GM23248 (cell line): ENCODE results near the gene CASP7. TPM values are rescaled to one million over a fixed set of nuclear protein-coding genes. Genes with fewer than 3 reads are reported as not detected.

ENCODE experiments used
- DNase-seq: peaks from one replicate; pipeline ENCODE4 v3.0.0-alpha.2; 2015
- H2AFZ ChIP-seq: fragments of 200-600 bp; sonication (generic); 2 replicates; pipeline ENCODE4 v1.6.1; 2016; ENCODE audit warnings: antibody characterized with exemption
- H3F3A ChIP-seq: fragments of 200-600 bp; sonication (generic); 2 replicates; pipeline ENCODE4 v1.6.1; 2016; ENCODE audit warnings: mild to moderate bottlenecking, antibody characterized with exemption, mixed run types; ENCODE audit not compliant: insufficient read depth
- H3K27ac ChIP-seq: fragments of 200-600 bp; sonication (generic); 2 replicates; pipeline ENCODE4 v1.5.1; 2016; ENCODE audit warnings: mild to moderate bottlenecking
- H3K27me3 ChIP-seq: fragments of 200-600 bp; sonication (generic); replicated peaks from 2 replicates; pipeline ENCODE4 v1.6.1; 2016; ENCODE audit warnings: mild to moderate bottlenecking; ENCODE audit not compliant: insufficient read depth
- H3K36me3 ChIP-seq: fragments of 200-600 bp; sonication (generic); 2 replicates; pipeline ENCODE4 v1.6.1; 2016; ENCODE audit warnings: low read depth, mild to moderate bottlenecking
- H3K4me1 ChIP-seq: fragments of 200-600 bp; sonication (generic); 2 replicates; pipeline ENCODE4 v1.6.1; 2016; ENCODE audit warnings: mild to moderate bottlenecking; ENCODE audit not compliant: insufficient read depth
- H3K4me2 ChIP-seq: fragments of 200-600 bp; sonication (generic); one replicate; pipeline ENCODE4 v1.6.1; 2016; ENCODE audit warnings: mild to moderate bottlenecking; ENCODE audit not compliant: unreplicated experiment
- H3K4me3 ChIP-seq: fragments of 200-600 bp; sonication (generic); 2 replicates; pipeline ENCODE4 v1.5.1; 2016; ENCODE audit warnings: mild to moderate bottlenecking
- H3K79me2 ChIP-seq: fragments of 200-600 bp; sonication (generic); 2 replicates; pipeline ENCODE4 v1.6.1; 2016; ENCODE audit warnings: mild to moderate bottlenecking; ENCODE audit not compliant: insufficient read depth
- H3K9ac ChIP-seq: fragments of 200-600 bp; sonication (generic); 2 replicates; pipeline ENCODE4 v1.6.1; 2016; ENCODE audit warnings: mild to moderate bottlenecking
- H3K9me2 ChIP-seq: fragments of 200-600 bp; sonication (generic); 2 replicates; pipeline ENCODE4 v1.6.1; 2016; ENCODE audit warnings: mixed run types, mild to moderate bottlenecking, moderate library complexity; ENCODE audit not compliant: insufficient read depth
- H3K9me3 ChIP-seq: fragments of 200-600 bp; sonication (generic); one replicate; pipeline ENCODE4 v1.6.1; 2017; ENCODE audit warnings: low read depth
- H4K20me1 ChIP-seq: fragments of 200-600 bp; sonication (generic); 2 replicates; pipeline ENCODE4 v1.6.0; 2016; ENCODE audit not compliant: insufficient read depth
- EZH2 ChIP-seq: fragments of 200-600 bp; sonication (generic); IDR thresholded peaks from 2 replicates; pipeline ENCODE4 v1.6.1; 2018; ENCODE audit warnings: antibody characterized with exemption, mild to moderate bottlenecking; ENCODE audit not compliant: insufficient read depth, poor library complexity, severe bottlenecking
- EZH2phosphoT487 ChIP-seq: fragments of 200-600 bp; sonication (generic); IDR thresholded peaks from 2 replicates; pipeline ENCODE4 v1.6.1; 2018; ENCODE audit warnings: antibody characterized with exemption, moderate library complexity, mild to moderate bottlenecking, low read depth; ENCODE audit not compliant: insufficient read depth
- WGBS, 2 experiments: methylation state at CpG; one replicate each; pipeline ENCODE4 v1.1.6; 2015 to 2017; ENCODE audit warnings: low lambda C conversion rate in 2 of 2, low coverage in 1 of 2; ENCODE audit errors: missing lambda C conversion rate in 2 of 2; 5-methylcytosine and 5-hydroxymethylcytosine counted together
- in situ Hi-C: fragments of 300-500 bp; cut with MboI; formaldehyde crosslinking; loops from 2 replicates; pipeline ENCODE4 v1.15.0; 2020
- polyA plus RNA-seq: library from polyadenylated mRNA; unstranded; fragments of >200 nt; fragmentation: Nextera tagmentation; extraction: Ambion mirVana; gene quantifications from 2 replicates; pipeline ENCODE4 v1.2.1, GENCODE V29; 2016
- total RNA-seq: library from RNA; depleted of rRNA; stranded (reverse); fragments of >200 nt; shearing (Covaris generic); gene quantifications from 2 replicates; pipeline ENCODE4 v1.2.3, GENCODE V29; 2014

The CASP7 gene
- total and polyA plus RNA-seq, 2 experiments from 2014 or later, result 18.7 to 22.7 TPM

- TF ChIP-seq EZH2 (no peak), EZH2phosphoT487 (no peak)
- Histone ChIP-seq H3F3A (no peaks in the 10 kb centered on the region), H3K4me2 (no peak overlapping the region), H3K36me3 (peaks cover 19% of the 10 kb centered on the region; the same call in 1 of the 2 replicates), H3K79me2 (peaks cover 85% of the 10 kb centered on the region), H3K27me3 (no peaks in the 10 kb centered on the region), H3K27ac (no peak overlapping the region), H3K9ac (no peak overlapping the region), H3K4me1 (no peaks in the 10 kb centered on the region), H3K9me3 (peaks cover 5% of the 10 kb centered on the region), H2AFZ (no peak overlapping the region), H3K4me3 (no peak overlapping the region), H4K20me1 (no peaks in the 10 kb centered on the region; the same call in 1 of the 2 replicates), H3K9me2 (no peaks in the 10 kb centered on the region)
- 95 to 100% methylated on average over 2 of the region's 2 CpGs for WGBS, 2 experiments
- no peak for DNase-seq
- in situ Hi-C loops, result no loop called here
Observed at GRCh38 chr10:113693348-113693747, 13.6 kb downstream of the CASP7 start.

- Histone ChIP-seq H3K79me2 (peaks cover 62% of the 10 kb centered on the region), H3K4me1 (no peaks in the 10 kb centered on the region), H2AFZ (no peak overlapping the region), H3K4me2 (no peak overlapping the region), H3K9me3 (peaks cover 5% of the 10 kb centered on the region), H4K20me1 (no peaks in the 10 kb centered on the region; the same call in 1 of the 2 replicates), H3K27me3 (no peaks in the 10 kb centered on the region), H3K9ac (no peak overlapping the region), H3K36me3 (peaks cover 21% of the 10 kb centered on the region; the same call in 1 of the 2 replicates), H3K9me2 (no peaks in the 10 kb centered on the region), H3K4me3 (no peak overlapping the region), H3F3A (no peaks in the 10 kb centered on the region), H3K27ac (no peak overlapping the region)
- in situ Hi-C loops, result no loop called here
- WGBS, 2 experiments, result 96 to 97% methylated on average over 1 of the region's 1 CpG
- TF ChIP-seq EZH2, result no peak
- no peak for TF ChIP-seq EZH2phosphoT487
- DNase-seq, result no peak
Observed at GRCh38 chr10:113695691-113696090, 16.0 kb downstream of the CASP7 start.

- Histone ChIP-seq H3K9me2 (no peaks in the 10 kb centered on the region), H3K27me3 (no peaks in the 10 kb centered on the region), H3K79me2 (peaks cover 43% of the 10 kb centered on the region), H3K9ac (no peak overlapping the region), H3K9me3 (peaks cover 5% of the 10 kb centered on the region), H3K36me3 (peaks cover 21% of the 10 kb centered on the region; the same call in 1 of the 2 replicates), H3K4me3 (no peak overlapping the region), H3F3A (no peaks in the 10 kb centered on the region), H2AFZ (no peak overlapping the region), H4K20me1 (no peaks in the 10 kb centered on the region), H3K4me2 (no peak overlapping the region), H3K4me1 (no peaks in the 10 kb centered on the region), H3K27ac (no peak overlapping the region)
- TF ChIP-seq EZH2 (no peak), EZH2phosphoT487 (no peak)
- in situ Hi-C loops, result no loop called here
- no peak for DNase-seq
- WGBS, 2 experiments, result 92 to 98% methylated on average over 3 of the region's 3 CpGs
Observed at GRCh38 chr10:113697595-113697994, 17.9 kb downstream of the CASP7 start.

GRCh38 chr10:113704637-113705343 lies 25.1 kb downstream of the CASP7 start:
- WGBS, 2 experiments, result 21 to 26% methylated on average over 3 to 6 of the region's 6 CpGs
- H3F3A ChIP-seq, result peaks cover 17% of the 10 kb centered on the region
- TF ChIP-seq EZH2 (no peak), EZH2phosphoT487 (no peak)
- H3K4me2 ChIP-seq, result no peak overlapping the region
- H3K9me3 ChIP-seq, result no peaks in the 10 kb centered on the region
- H3K9ac ChIP-seq, result no peak overlapping the region
- H3K79me2 ChIP-seq, result peaks cover 4% of the 10 kb centered on the region; the same call in 1 of the 2 replicates
- H4K20me1 ChIP-seq, result no peaks in the 10 kb centered on the region
- no peaks in the 10 kb centered on the region for H3K27me3 ChIP-seq
- no peaks in the 10 kb centered on the region for H3K9me2 ChIP-seq
- no peak overlapping the region for H2AFZ ChIP-seq
- no peak overlapping the region for H3K4me3 ChIP-seq
- peak; percentile 67 for DNase-seq
- H3K4me1 ChIP-seq, result peaks cover 12% of the 10 kb centered on the region
- in situ Hi-C loops, result loop anchor here (10.0 kb wide), 1 partner anchor 400 kb away; no protein-coding TSS in a partner anchor
- no peak overlapping the region for H3K27ac ChIP-seq
- 0 out of 2 replicates have a peak, but pooled peaks cover 3% of the 10 kb centered on the region for H3K36me3 ChIP-seq
